SJCRH30 (cell line): ENCODE results near the gene KDM6B. TPM values are rescaled to one million over a fixed set of nuclear protein-coding genes. Genes with fewer than 3 reads are reported as not detected.

Experiments used
- DNase-seq, 2 experiments: peaks; one replicate each; pipeline ENCODE4 v3.0.0-alpha.2; 2015 to 2020
- H3K27ac ChIP-seq: fragments of 250-450 bp; sonication (Bioruptor Pico); 2 replicates; pipeline ENCODE4 v1.5.1; 2020; ENCODE audit warnings: mild to moderate bottlenecking, moderate library complexity
- H3K27me3 ChIP-seq: fragments of 250-450 bp; sonication (Bioruptor Pico); 2 replicates; pipeline ENCODE4 v1.5.1; 2020; ENCODE audit warnings: mild to moderate bottlenecking, moderate library complexity
- H3K36me3 ChIP-seq: fragments of 250-450 bp; sonication (Bioruptor Pico); 2 replicates; pipeline ENCODE4 v1.5.1; 2020; ENCODE audit warnings: mild to moderate bottlenecking, moderate library complexity
- H3K4me1 ChIP-seq: fragments of 250-450 bp; sonication (Bioruptor Pico); 2 replicates; pipeline ENCODE4 v1.5.1; 2020; ENCODE audit warnings: mild to moderate bottlenecking, moderate library complexity
- H3K4me3 ChIP-seq: fragments of 250-450 bp; sonication (Bioruptor Pico); 2 replicates; pipeline ENCODE4 v1.5.1; 2020; ENCODE audit warnings: mild to moderate bottlenecking, moderate library complexity
- H3K9me3 ChIP-seq: fragments of 250-450 bp; sonication (Bioruptor Pico); replicated peaks from 2 replicates; pipeline ENCODE4 v1.5.1; 2020; ENCODE audit warnings: mild to moderate bottlenecking, moderate library complexity
- total RNA-seq: library from RNA; depleted of rRNA; stranded (reverse); fragments of >200 nt; shearing (Covaris generic); gene quantifications from 2 replicates; pipeline ENCODE4 v1.2.3, GENCODE V29; 2014

The KDM6B gene
- total RNA-seq, 1 experiment from 2014 or later, result 6.4 TPM

GRCh38 chr17:7816926-7817642 lies 16.9 kb upstream of the KDM6B start:
- Histone ChIP-seq H3K27ac (no peak overlapping the region), H3K9me3 (no peaks in the 10 kb centered on the region), H3K4me1 (no peaks in the 10 kb centered on the region), H3K27me3 (no peaks in the 10 kb centered on the region), H3K4me3 (no peak overlapping the region), H3K36me3 (no peaks in the 10 kb centered on the region)
- no peak for DNase-seq

DNA sequence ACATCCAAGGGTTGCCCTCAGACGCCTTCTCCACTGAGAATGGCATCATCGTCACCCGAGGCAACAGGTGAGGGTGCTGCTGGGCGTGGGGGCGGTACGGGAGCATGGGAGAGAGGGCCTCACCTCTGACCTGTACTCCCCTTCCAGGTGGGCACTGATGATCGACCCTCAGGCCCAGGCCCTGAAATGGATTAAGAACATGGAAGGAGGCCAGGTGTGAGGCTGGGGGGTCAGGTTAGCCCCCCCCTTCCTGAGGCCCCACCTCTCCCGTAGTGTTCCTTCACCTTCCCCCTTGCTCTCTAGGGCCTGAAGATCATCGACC lies 16.4 kb upstream of the KDM6B start:
- Histone ChIP-seq H3K36me3 (no peaks in the 10 kb centered on the region), H3K27me3 (no peaks in the 10 kb centered on the region), H3K27ac (no peak overlapping the region), H3K4me3 (no peak overlapping the region), H3K9me3 (no peaks in the 10 kb centered on the region), H3K4me1 (no peaks in the 10 kb centered on the region)
- DNase-seq, result no peak

DNA sequence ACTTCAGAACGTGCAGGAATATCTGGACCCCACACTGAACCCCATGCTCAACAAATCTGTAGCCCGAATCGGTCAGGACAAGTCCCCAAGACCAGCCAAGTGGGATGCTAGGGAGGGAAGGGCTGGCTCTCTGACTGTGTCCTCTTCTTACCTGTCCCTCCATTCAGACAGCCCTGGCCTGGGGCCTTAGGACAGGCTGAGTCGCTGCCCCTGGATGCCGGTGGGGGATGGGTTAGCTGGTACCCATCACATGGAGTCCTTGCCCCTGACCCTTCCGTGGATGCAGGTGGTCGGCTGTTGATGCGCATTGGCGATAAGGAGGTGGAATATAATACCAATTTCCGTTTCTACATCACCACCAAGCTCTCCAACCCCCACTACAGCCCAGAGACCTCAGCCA lies 16.0 kb upstream of the KDM6B start:
- Histone ChIP-seq H3K4me1 (no peaks in the 10 kb centered on the region), H3K27me3 (no peaks in the 10 kb centered on the region), H3K4me3 (no peak overlapping the region), H3K27ac (no peak overlapping the region), H3K36me3 (no peaks in the 10 kb centered on the region), H3K9me3 (no peaks in the 10 kb centered on the region)
- no peak for DNase-seq

GRCh38 chr17:7818746-7819645 lies 15.0 kb upstream of the KDM6B start:
- no peaks in the 10 kb centered on the region for H3K9me3 ChIP-seq
- H3K4me3 ChIP-seq, result no peak overlapping the region
- H3K27ac ChIP-seq, result no peak overlapping the region
- no peak for DNase-seq
- no peaks in the 10 kb centered on the region for H3K4me1 ChIP-seq
- H3K27me3 ChIP-seq, result no peaks in the 10 kb centered on the region
- no peaks in the 10 kb centered on the region for H3K36me3 ChIP-seq

DNA sequence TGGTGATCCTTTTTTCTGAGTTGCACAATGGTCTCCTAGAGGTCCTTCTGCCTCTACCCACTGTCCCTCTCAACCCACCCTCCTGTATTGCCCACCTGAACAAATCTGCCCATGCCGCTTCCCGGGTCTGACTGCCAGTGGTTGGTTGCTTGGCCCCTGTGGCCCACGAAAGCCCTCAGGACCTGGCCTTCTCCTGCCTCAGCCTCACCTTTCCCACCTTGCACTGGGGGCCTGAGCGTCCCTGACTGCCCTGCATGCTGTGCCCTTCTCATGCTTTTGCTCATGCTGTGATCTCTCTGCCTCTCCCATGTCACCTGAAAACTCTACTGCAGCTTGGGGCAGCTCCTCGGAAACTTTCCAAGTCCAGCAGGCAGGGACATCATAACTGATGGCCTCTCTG lies 13.8 kb upstream of the KDM6B start:
- no peaks in the 10 kb centered on the region for H3K36me3 ChIP-seq
- H3K4me3 ChIP-seq, result no peak overlapping the region
- no peaks in the 10 kb centered on the region for H3K9me3 ChIP-seq
- H3K4me1 ChIP-seq, result no peaks in the 10 kb centered on the region
- no peak for DNase-seq
- H3K27me3 ChIP-seq, result no peaks in the 10 kb centered on the region
- H3K27ac ChIP-seq, result no peak overlapping the region

DNA sequence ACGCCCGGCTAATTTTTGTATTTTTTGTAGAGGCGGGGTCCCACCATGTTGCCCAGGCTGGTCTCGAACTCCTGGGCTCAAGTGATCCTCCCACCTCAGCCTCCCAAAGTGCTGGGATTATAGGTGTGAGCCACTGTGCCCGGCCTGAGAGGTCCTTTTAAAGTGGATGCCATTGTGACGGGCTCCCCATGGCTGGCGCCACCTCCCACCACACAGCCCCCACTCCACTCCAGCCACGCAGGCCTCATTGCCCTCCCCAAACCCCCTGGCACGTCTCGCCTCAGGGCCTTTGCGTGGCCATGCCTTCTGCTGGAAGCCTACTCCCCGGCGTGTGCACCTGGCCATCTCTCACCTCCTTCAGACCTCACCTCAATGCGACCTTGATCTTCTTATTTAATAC lies 11.9 kb upstream of the KDM6B start:
- Histone ChIP-seq H3K36me3 (no peaks in the 10 kb centered on the region), H3K4me1 (no peaks in the 10 kb centered on the region), H3K9me3 (no peaks in the 10 kb centered on the region), H3K27me3 (no peaks in the 10 kb centered on the region), H3K4me3 (no peak overlapping the region), H3K27ac (no peak overlapping the region)
- DNase-seq, result no peak

DNA sequence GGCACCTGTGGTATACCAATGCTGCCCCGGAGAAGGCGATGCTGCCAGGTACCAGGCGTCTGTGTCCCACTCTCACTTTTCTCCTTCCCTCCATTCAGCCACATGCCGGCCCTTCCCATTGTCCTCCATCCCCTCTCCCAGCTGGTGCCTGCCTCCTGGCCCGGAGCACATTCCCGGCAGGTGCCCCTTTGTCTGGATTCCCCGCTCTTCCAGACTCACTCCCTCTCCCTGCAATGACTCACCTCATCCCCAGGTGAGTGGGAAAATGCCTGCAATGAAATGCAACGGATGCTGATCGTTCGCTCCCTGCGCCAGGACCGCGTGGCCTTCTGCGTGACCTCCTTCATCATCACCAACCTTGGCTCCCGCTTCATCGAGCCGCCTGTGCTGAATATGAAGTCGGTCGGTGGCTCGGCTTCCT lies 10.4 kb upstream of the KDM6B start:
- H3K36me3 ChIP-seq, result no peaks in the 10 kb centered on the region
- H3K4me1 ChIP-seq, result no peaks in the 10 kb centered on the region
- H3K27me3 ChIP-seq, result no peaks in the 10 kb centered on the region
- no peak overlapping the region for H3K4me3 ChIP-seq
- no peak overlapping the region for H3K27ac ChIP-seq
- DNase-seq, result no peak
- H3K9me3 ChIP-seq, result no peaks in the 10 kb centered on the region

DNA sequence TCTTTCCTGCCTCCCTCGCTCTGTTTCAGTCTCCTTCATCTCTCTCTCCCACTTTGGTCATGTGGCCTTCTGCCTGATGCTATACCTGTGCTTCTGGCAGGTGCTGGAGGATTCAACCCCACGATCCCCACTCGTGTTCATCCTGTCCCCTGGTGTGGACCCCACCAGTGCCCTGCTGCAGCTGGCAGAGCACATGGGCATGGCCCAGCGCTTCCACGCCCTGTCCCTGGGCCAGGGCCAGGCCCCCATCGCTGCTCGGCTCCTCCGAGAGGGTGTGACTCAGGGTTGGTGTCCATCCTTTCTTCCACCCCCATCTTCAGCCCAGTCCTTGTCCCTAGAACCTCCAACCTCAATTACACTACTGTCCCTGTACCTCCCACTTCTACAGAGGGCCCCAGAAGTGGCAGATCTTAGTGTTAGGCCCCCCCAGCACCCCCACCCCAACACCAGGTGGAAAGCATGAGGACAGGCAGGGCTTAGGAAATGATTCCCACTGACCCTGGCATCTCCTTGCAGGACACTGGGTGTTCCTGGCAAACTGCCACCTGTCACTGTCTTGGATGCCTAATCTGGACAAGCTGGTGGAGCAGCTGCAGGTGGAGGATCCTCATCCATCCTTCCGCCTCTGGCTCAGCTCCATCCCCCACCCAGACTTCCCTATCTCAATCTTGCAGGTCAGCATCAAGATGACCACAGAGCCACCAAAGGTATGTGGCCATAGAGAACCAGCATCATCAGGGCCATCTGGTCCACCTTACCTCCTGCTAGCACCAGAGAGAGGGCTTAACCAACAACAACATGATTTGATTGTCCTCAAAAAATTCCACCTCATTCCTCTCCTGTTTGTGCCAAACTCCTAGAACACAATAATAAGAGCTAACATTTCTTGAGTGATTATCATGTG lies 9.7 kb upstream of the KDM6B start:
- Histone ChIP-seq H3K27me3 (no peaks in the 10 kb centered on the region), H3K4me1 (no peaks in the 10 kb centered on the region), H3K9me3 (no peaks in the 10 kb centered on the region), H3K36me3 (no peaks in the 10 kb centered on the region), H3K4me3 (no peak overlapping the region), H3K27ac (no peak overlapping the region)
- DNase-seq, result no peak

GRCh38 chr17:7825206-7825990 lies 8.6 kb upstream of the KDM6B start:
- DNase-seq, result no peak
- H3K4me1 ChIP-seq, result no peaks in the 10 kb centered on the region
- no peaks in the 10 kb centered on the region for H3K36me3 ChIP-seq
- H3K27ac ChIP-seq, result no peak overlapping the region
- H3K9me3 ChIP-seq, result no peaks in the 10 kb centered on the region
- H3K4me3 ChIP-seq, result no peak overlapping the region
- H3K27me3 ChIP-seq, result no peaks in the 10 kb centered on the region

- Histone ChIP-seq H3K36me3 (no peaks in the 10 kb centered on the region), H3K27me3 (no peaks in the 10 kb centered on the region), H3K4me1 (no peaks in the 10 kb centered on the region), H3K4me3 (no peak overlapping the region), H3K9me3 (no peaks in the 10 kb centered on the region), H3K27ac (no peak overlapping the region)
- DNase-seq, result no peak
These were observed 3.4 kb upstream of the KDM6B start for GRCh38 chr17:7830616-7831015.

GRCh38 chr17:7831233-7831632 lies 2.8 kb upstream of the KDM6B start:
- H3K27me3 ChIP-seq, result no peaks in the 10 kb centered on the region
- DNase-seq, result no peak
- H3K4me3 ChIP-seq, result no peak overlapping the region
- no peak overlapping the region for H3K27ac ChIP-seq
- no peaks in the 10 kb centered on the region for H3K4me1 ChIP-seq
- H3K36me3 ChIP-seq, result no peaks in the 10 kb centered on the region
- no peaks in the 10 kb centered on the region for H3K9me3 ChIP-seq

DNA sequence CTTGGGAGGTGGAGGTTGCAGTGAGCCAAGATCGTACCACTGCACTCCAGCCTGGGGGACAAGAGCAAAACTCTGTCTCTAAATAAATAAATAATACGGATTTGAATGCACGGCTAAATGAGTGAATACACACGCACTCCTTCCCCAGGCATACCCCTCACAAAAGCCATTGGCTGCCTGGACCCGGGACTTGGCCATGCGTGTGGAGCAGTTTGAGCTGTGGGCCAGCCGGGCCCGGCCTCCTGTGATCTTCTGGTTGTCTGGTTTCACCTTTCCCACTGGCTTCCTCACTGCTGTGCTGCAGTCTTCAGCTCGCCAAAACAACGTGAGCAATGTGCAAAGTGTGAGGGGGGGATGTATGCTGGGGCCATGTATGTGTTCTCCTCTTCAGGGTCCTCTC lies 1.6 kb upstream of the KDM6B start:
- H3K27me3 ChIP-seq, result no peaks in the 10 kb centered on the region
- DNase-seq, result no peak
- H3K9me3 ChIP-seq, result no peaks in the 10 kb centered on the region
- no peak overlapping the region for H3K4me3 ChIP-seq
- peaks cover 4% of the 10 kb centered on the region; the same call in 1 of the 2 replicates for H3K4me1 ChIP-seq
- no peaks in the 10 kb centered on the region for H3K36me3 ChIP-seq
- H3K27ac ChIP-seq, result no peak overlapping the region

DNA sequence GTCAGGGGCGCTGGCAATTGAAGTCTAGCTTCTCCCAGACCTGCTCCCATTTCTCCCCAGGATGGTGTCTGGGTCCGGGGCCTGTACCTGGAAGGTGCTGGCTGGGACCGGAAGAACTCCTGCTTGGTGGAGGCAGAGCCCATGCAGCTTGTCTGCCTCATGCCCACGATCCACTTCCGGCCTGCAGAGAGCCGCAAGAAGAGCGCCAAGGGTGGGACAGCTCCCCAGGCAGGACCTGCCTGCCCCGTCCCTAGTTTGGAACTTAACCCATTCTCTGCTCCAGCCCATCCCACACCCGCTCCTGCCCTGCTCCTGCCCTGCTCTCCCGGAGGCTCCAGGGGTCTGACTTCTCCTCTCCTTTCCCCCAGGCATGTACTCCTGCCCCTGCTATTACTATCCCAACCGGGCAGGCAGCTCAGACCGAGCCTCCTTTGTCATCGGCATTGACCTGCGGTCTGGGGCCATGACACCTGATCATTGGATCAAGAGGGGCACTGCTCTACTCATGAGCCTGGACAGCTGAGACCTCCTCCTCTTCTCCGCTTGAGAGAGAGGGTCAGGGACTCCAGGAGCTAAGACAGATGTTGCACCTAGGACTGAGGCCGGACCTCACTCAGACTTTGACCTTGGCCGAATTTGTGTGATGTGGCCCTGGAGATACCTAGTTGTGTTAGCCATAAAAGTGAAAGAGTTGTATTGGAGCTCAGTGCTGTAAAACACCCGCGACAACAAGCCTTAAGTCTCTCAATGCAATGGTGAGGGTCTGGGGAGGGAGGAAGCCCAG lies 814 bp upstream of the KDM6B start:
- Histone ChIP-seq H3K4me3 (peak overlapping the region; percentile 72), H3K4me1 (peaks cover 9% of the 10 kb centered on the region; the same call in 1 of the 2 replicates), H3K27ac (no peak overlapping the region), H3K9me3 (no peaks in the 10 kb centered on the region), H3K27me3 (no peaks in the 10 kb centered on the region), H3K36me3 (no peaks in the 10 kb centered on the region)
- no peak for DNase-seq

DNA sequence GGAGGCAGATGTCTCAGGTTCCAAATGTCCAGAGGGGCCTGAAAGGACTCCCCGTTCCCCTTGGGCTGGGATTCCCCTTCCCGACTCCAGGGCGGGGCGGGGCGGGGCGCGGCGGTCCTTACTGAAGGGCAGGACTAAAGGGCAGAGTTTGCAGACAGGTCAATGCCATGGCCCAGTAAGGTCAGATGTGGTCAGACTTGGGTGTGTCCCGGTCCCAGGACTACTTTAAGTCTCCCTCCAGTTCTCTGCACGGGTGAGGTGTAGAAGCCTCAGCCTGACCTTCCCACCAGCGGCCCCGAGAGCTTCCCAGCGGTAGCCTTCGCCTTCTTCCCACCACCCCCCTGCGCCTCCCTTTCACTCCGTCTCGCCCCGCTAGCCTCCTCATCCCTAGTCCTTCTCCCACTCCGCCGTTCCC lies 532 bp downstream of the KDM6B start:
- no peak for DNase-seq
- Histone ChIP-seq H3K27ac (no peak overlapping the region), H3K27me3 (no peaks in the 10 kb centered on the region), H3K4me3 (peak overlapping the region; percentile 72), H3K36me3 (no peaks in the 10 kb centered on the region), H3K9me3 (no peaks in the 10 kb centered on the region), H3K4me1 (peaks cover 13% of the 10 kb centered on the region)
